Loucy (cell line): ENCODE results near the gene NAGLU.

Experiments used
- CTCF ChIP-seq: fragments of 200-600 bp; sonication (generic); conservative IDR thresholded peaks from 2 replicates; pipeline ENCODE4 v1.5.1; 2014; ENCODE audit warnings: mild to moderate bottlenecking, antibody characterized with exemption, low read length
- EZH2phosphoT487 ChIP-seq: fragments of 200-600 bp; IDR thresholded peaks from 2 replicates; pipeline ENCODE4 v1.6.1; 2018; ENCODE audit warnings: antibody characterized with exemption, mild to moderate bottlenecking, moderate library complexity, borderline replicate concordance

GRCh38 chr17:42530952-42531454, 5.0 kb upstream of the NAGLU start:
- TF ChIP-seq CTCF (no peak), EZH2phosphoT487 (no peak)
